SK-N-SH (cell line): ENCODE data around the gene GPR107. TPM values are rescaled to one million over a fixed set of nuclear protein-coding genes. Genes with fewer than 3 reads are reported as not detected.

ENCODE experiments used
- CTCF ChIA-PET: fragments of 300-600, 350-600 bp; formaldehyde crosslinking; extraction: SDS; loops from one replicate; lab custom pipeline; 2021; lab: Yijun Ruan, JAX
- POLR2A ChIA-PET: fragments of 350-600 bp; sonication (Branson Sonifier 250); formaldehyde crosslinking; extraction: SDS; loops from one replicate; lab custom pipeline; 2020; ENCODE audit warnings: antibody characterized with exemption, inconsistent platforms; lab: Yijun Ruan, JAX
- DNase-seq: peaks from one replicate; pipeline ENCODE4 v3.0.0; 2012
- H2AFZ ChIP-seq: fragments of 200-600 bp; sonication (generic); 2 replicates; pipeline ENCODE4 v1.8.1; 2016; ENCODE audit warnings: antibody characterized with exemption, mild to moderate bottlenecking, low read depth
- H3F3A ChIP-seq: fragments of 200-600 bp; sonication (generic); replicated peaks from 2 replicates; pipeline ENCODE3; 2016; ENCODE audit warnings: antibody characterized with exemption, mild to moderate bottlenecking; ENCODE audit not compliant: insufficient read depth
- H3K27ac ChIP-seq, 2 experiments: fragments of 200-500 bp in 1 of 2; fragments of 200-600 bp in 1 of 2; sonication (Bioruptor generic) in 1 of 2; sonication (generic), shearing (Covaris generic) in 1 of 2; 2 replicates each; pipeline versions ENCODE4 v1.5.1 to v1.6.1; 2014 to 2016; ENCODE audit warnings: low read depth in 2 of 2, inconsistent platforms in 1 of 2, low read length in 1 of 2, mild to moderate bottlenecking in 1 of 2, mixed read lengths in 1 of 2
- H3K27me3 ChIP-seq: fragments of 200-600 bp; sonication (generic), shearing (Covaris generic); 2 replicates; pipeline ENCODE4 v1.6.1; 2016; ENCODE audit warnings: mixed run types; ENCODE audit not compliant: insufficient read depth
- H3K36me3 ChIP-seq, 2 experiments: fragments of 200-500 bp in 1 of 2; fragments of 200-600 bp in 1 of 2; sonication (Bioruptor generic) in 1 of 2; sonication (generic) in 1 of 2; replicated peaks in 1 of 2; 2 replicates each; pipeline versions ENCODE3 to v1.5.1; 2014 to 2016; ENCODE audit warnings: low read length in 1 of 2, mild to moderate bottlenecking in 1 of 2; ENCODE audit not compliant: insufficient read depth in 2 of 2, control insufficient read depth in 1 of 2
- H3K4me1 ChIP-seq, 2 experiments: fragments of 200-500 bp in 1 of 2; fragments of 200-600 bp in 1 of 2; sonication (Bioruptor generic) in 1 of 2; sonication (generic), shearing (Covaris generic) in 1 of 2; 2 replicates each; pipeline versions ENCODE4 v1.5.1 to v1.6.1; 2014 to 2016; ENCODE audit warnings: low read depth in 1 of 2, low read length in 1 of 2, mixed run types in 1 of 2; ENCODE audit not compliant: insufficient read depth in 2 of 2, control insufficient read depth in 1 of 2
- H3K4me2 ChIP-seq: fragments of 200-600 bp; sonication (generic), shearing (Covaris generic); 2 replicates; pipeline ENCODE4 v1.6.1; 2017; ENCODE audit warnings: mixed run types
- H3K4me3 ChIP-seq, 2 experiments: fragments of 200-500 bp in 1 of 2; fragments of 200-600 bp in 1 of 2; sonication (Bioruptor generic) in 1 of 2; sonication (generic), shearing (Covaris generic) in 1 of 2; 2 replicates each; pipeline versions ENCODE4 v1.5.1 to v1.8.1; 2014 to 2016; ENCODE audit warnings: low read depth in 2 of 2, inconsistent platforms in 1 of 2, low read length in 1 of 2, mild to moderate bottlenecking in 1 of 2, mixed read lengths in 1 of 2, moderate library complexity in 1 of 2
- H3K79me2 ChIP-seq: fragments of 200-600 bp; sonication (generic); 2 replicates; pipeline ENCODE4 v1.8.1; 2017; ENCODE audit warnings: mild to moderate bottlenecking; ENCODE audit not compliant: insufficient read depth
- H3K9ac ChIP-seq: fragments of 200-600 bp; sonication (generic); 2 replicates; pipeline ENCODE4 v1.6.1; 2017; ENCODE audit warnings: mixed run types
- H3K9me2 ChIP-seq: fragments of 200-600 bp; sonication (generic); 2 replicates; pipeline ENCODE4 v1.6.1; 2017; ENCODE audit warnings: mixed run types
- H3K9me3 ChIP-seq: fragments of 200-600 bp; sonication (generic); 2 replicates; pipeline ENCODE4 v1.6.1; 2017; ENCODE audit warnings: mixed run types, mild to moderate bottlenecking, moderate library complexity
- H4K20me1 ChIP-seq: fragments of 200-600 bp; sonication (generic); 2 replicates; pipeline ENCODE4 v1.6.1; 2017; ENCODE audit warnings: mild to moderate bottlenecking, mixed run types; ENCODE audit not compliant: insufficient read depth
- CHD2 ChIP-seq: fragments of 150-350 bp; IDR thresholded peaks from 2 replicates; pipeline ENCODE4 v1.6.1; 2018; ENCODE audit warnings: low read length; ENCODE audit not compliant: partially characterized antibody
- CTCF ChIP-seq: fragments of 200-600 bp; sonication (generic); IDR thresholded peaks from 2 replicates; pipeline ENCODE4 v1.6.1; 2017; ENCODE audit warnings: antibody characterized with exemption, mild to moderate bottlenecking, moderate library complexity
- EZH2phosphoT487 ChIP-seq: fragments of 200-600 bp; sonication (generic); IDR thresholded peaks from 2 replicates; pipeline ENCODE4 v1.6.1; 2017; ENCODE audit warnings: low read depth, mixed run types, mild to moderate bottlenecking, antibody characterized with exemption, moderate library complexity, borderline replicate concordance
- FOSL2 ChIP-seq: IDR thresholded peaks from 2 replicates; pipeline ENCODE4 v1.4.0; 2012; ENCODE audit warnings: low read depth, mild to moderate bottlenecking, moderate library complexity, borderline replicate concordance
- FOXJ3 ChIP-seq: sonication (generic); formaldehyde crosslinking; IDR thresholded peaks from 2 replicates; pipeline ENCODE4 v1.5.1; 2020; ENCODE audit warnings: mild to moderate bottlenecking, missing genetic modification reagents
- FOXM1 ChIP-seq: IDR thresholded peaks from 2 replicates; pipeline ENCODE4 v1.4.0; 2012; ENCODE audit warnings: low read depth, mild to moderate bottlenecking
- JUND ChIP-seq: IDR thresholded peaks from 2 replicates; pipeline ENCODE4 v1.4.0; 2012
- MAX ChIP-seq: IDR thresholded peaks from 2 replicates; pipeline ENCODE4 v1.4.0; 2012; ENCODE audit warnings: low read depth
- MEF2A ChIP-seq: IDR thresholded peaks from 2 replicates; pipeline ENCODE4 v1.4.0; 2012; ENCODE audit warnings: low read depth, borderline replicate concordance
- MXI1 ChIP-seq: IDR thresholded peaks from 2 replicates; pipeline ENCODE4 v1.6.1; 2012; ENCODE audit warnings: mild to moderate bottlenecking, low read depth, low read length, improper control_type of control experiment
- PBX3 ChIP-seq: IDR thresholded peaks from 2 replicates; pipeline ENCODE4; 2012
- POLR2AphosphoS5 ChIP-seq: IDR thresholded peaks from 2 replicates; pipeline ENCODE4 v1.6.1; 2012; ENCODE audit warnings: low read depth, low read length
- RAD21 ChIP-seq: IDR thresholded peaks from 2 replicates; pipeline ENCODE4 v1.6.1; 2012; ENCODE audit warnings: mild to moderate bottlenecking, low read length
- REST ChIP-seq: IDR thresholded peaks from 2 replicates; pipeline ENCODE4 v1.6.1; 2012; ENCODE audit warnings: mild to moderate bottlenecking, low read depth, low read length, moderate library complexity
- RFX5 ChIP-seq: IDR thresholded peaks from 2 replicates; pipeline ENCODE4 v1.6.1; 2012; ENCODE audit warnings: mild to moderate bottlenecking, improper control_type of control experiment, low read length
- RXRA ChIP-seq: IDR thresholded peaks from 2 replicates; pipeline ENCODE4 v1.4.0; 2012; ENCODE audit warnings: low read depth, mild to moderate bottlenecking, borderline replicate concordance
- SIN3A ChIP-seq: IDR thresholded peaks from 2 replicates; pipeline ENCODE4 v1.6.1; 2012; ENCODE audit warnings: low read depth, mild to moderate bottlenecking, low read length, moderate library complexity, borderline replicate concordance
- TEAD4 ChIP-seq: IDR thresholded peaks from 2 replicates; pipeline ENCODE4 v1.4.0; 2012; ENCODE audit warnings: mild to moderate bottlenecking, borderline replicate concordance; ENCODE audit not compliant: insufficient read depth
- USF2 ChIP-seq: fragments of 150-350 bp; IDR thresholded peaks from 2 replicates; pipeline ENCODE4 v1.6.1; 2017; ENCODE audit warnings: antibody characterized with exemption, low read length, low read depth, borderline replicate concordance
- ZBTB33 ChIP-seq: IDR thresholded peaks from 2 replicates; pipeline ENCODE4 v1.4.0; 2012; ENCODE audit warnings: low read depth, borderline replicate concordance
- WGBS: methylation state at CpG from one replicate; pipeline ENCODE4 v1.1.6; 2017; ENCODE audit warnings: low lambda C conversion rate; 5-methylcytosine and 5-hydroxymethylcytosine counted together
- polyA plus RNA-seq, 3 experiments: library from polyadenylated mRNA; depleted of rRNA; stranded (reverse); fragments of >200 nt; gene quantifications; 2 replicates each; pipeline ENCODE4 v1.2.3, GENCODE V29; 2012

The GPR107 gene
- polyA plus RNA-seq, 1 of the 3 experiments (the other 2 are of a cell fraction) = 23.0 TPM

GRCh38 chr9:130139251-130139650, 85.5 kb downstream of the GPR107 start:
- Histone ChIP-seq H3F3A (peaks cover 23% of the 10 kb centered on the region), H3K4me2 (peak overlapping the region; percentile 42; the same call in 1 of the 2 replicates), H4K20me1 (no peaks in the 10 kb centered on the region), H3K36me3 (peaks cover 4 to 13% of the 10 kb centered on the region in 2 experiments)
- TF ChIP-seq MAX (no peak), TEAD4 (no peak), USF2 (no peak), RAD21 (no peak), JUND (no peak), MEF2A (no peak), FOXJ3 (no peak), FOSL2 (no peak), EZH2phosphoT487 (no peak), REST (no peak), MXI1 (no peak), SIN3A (no peak), RXRA (no peak), POLR2AphosphoS5 (no peak), CTCF (no peak), FOXM1 (no peak), PBX3 (no peak), RFX5 (no peak), CHD2 (no peak), ZBTB33 (no peak)
- TF ChIP-seq, all 33 proteins: peak for 0
- Histone ChIP-seq H3K4me3 (no peak overlapping the region), H3K9ac (no peak overlapping the region), H3K9me3 (no peaks in the 10 kb centered on the region), H3K79me2 (no peaks in the 10 kb centered on the region), H2AFZ (no peak overlapping the region), H3K27me3 (no peaks in the 10 kb centered on the region), H3K4me1 (peaks cover 26 to 36% of the 10 kb centered on the region in 2 experiments; a peak in 3 of 4 replicates), H3K9me2 (no peaks in the 10 kb centered on the region), H3K27ac (peak overlapping the region in 1 of 2 experiments; percentile 77; a peak in 3 of 4 replicates)
- no peak for DNase-seq
- ChIA-PET POLR2A (no interaction called here), CTCF (interaction anchor here (0.9 kb wide), 1 partner anchor 32 kb away, joined by 3 read pairs; no protein-coding TSS in a partner anchor)
- WGBS = 94% methylated on average over 10 of the region's 10 CpGs
